Parietal lobe (tissue), 2 donors: Measurements from ENCODE around the gene GAS2. TPM values are rescaled to one million over a fixed set of nuclear protein-coding genes. Genes with fewer than 3 reads are reported as not detected.

Experiments used
- small RNA-seq: library from RNA; depleted of rRNA; stranded (forward); fragments of <200 nt; gene quantifications from one replicate; pipeline ENCODE3, GENCODE V24; 2014; ENCODE audit warnings: low replicate concordance
- total RNA-seq: library from RNA; depleted of rRNA; stranded (reverse); fragments of >200 nt; gene quantifications from one replicate; pipeline ENCODE4 v1.2.3, GENCODE V29; 2014

Gene GAS2
- 12.5 TPM for total RNA-seq

GRCh38 chr11:22666325-22666687 is at the start of gene GAS2:
Gene GAS2 (plus strand): TSS chr11:22666611. CDS start chr11:22674870, 8,259 bp downstream.

GRCh38 chr11:22625448-22626287 is 40.7 kb upstream of the GAS2 start, which contains the start of gene FANCF:
Gene FANCF (minus strand): TSS chr11:22625823. CDS start chr11:22625810, 13 bp downstream.

DNA sequence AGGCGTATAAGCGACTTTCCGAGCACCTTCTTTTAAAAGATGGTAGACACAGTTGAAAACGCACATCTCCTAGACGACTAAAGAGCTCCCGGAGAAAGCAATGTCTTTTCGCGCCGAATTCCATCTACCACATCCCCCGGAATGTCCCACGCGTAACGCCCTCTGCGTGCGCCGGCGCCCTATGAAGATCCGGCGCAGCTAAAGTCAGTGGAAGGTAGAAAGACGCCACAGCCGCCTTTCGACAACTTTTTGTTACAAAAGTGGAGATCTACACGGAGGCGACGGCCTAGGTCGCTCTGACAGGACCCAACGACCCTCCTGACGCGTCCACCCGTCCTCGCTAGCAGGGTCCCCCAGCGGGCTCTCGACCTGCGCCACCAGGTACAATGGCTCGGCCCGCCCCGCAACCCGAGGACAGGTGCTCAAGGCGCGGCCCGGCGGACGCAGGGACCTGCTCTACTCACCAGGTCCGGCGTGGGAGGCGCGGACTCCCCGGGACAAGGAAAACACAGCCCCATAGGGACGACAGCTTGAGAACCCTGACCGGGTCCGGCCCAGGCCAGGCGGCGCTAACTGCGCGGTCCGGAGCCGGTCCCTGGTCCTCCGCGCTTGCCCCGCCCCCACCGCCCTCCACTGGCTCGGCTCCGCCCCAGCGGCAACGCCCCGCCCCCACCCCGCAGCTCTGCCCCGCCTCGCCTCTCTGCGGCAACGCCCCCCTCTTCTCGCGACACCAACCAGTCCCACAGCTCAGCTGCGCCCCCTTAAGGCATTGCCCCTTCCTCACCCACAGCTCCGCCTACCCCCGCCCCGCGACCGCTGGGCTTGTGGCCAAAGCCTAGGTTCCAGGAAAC is 163.0 kb downstream of the GAS2 start, which contains the start of gene SVIP:
Gene SVIP, minus strand, starts transcription at position 571 of the 851 bp plus-strand sequence. Its CDS starts 53 bp downstream, at position 518.

DNA sequence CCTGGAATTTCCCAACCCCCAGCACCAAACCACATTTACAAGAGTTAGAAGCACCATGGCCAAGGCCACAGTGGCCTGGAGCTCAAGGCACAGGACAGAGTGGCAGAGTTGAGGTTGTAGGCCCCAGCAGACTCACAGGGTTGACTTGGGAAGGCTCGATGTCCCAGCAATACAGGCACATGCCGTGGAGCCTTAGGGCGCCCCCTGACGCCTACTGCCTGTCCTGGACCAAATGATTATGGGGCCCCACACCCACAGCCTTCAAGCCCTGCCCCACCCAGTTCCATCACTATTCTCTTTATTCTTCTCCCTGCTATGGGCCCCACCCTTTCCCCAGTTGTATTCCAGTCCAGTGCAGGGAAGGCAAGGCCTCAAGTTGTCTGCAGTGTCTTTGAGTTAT is 193.8 kb downstream of the GAS2 start, which contains the start of gene CCDC179:
Gene CCDC179, minus strand, starts transcription at position 234 of the 400 bp plus-strand sequence. Its CDS starts 53 bp downstream, at position 181.

Small RNA genes lying within 50 kb of the gene (small RNA-seq; reads per million reads assigned to genes)
- gene RNA5SP338 = 0.18 reads per million

Other genes starting within 250 kb of the GAS2 start
- 21.6 TPM for gene FANCF, start 40.8 kb upstream of the GAS2 start, total RNA-seq
- gene SVIP, start 163.2 kb downstream of the GAS2 start, total RNA-seq = 2.8 TPM
- not detected for gene CCDC179, start 193.9 kb downstream of the GAS2 start, total RNA-seq